OCI-LY1 (cell line): ENCODE data around the gene TMEM139.
"Not testable (repeated sequence)": the region's sequence is repeated elsewhere in the genome, so short reads cannot be mapped to it uniquely, and the experiment has no call there.

Experiments
- H2AFZ ChIP-seq: fragments of 200-600 bp; sonication (generic), shearing (Covaris generic); 2 replicates; pipeline ENCODE4 v1.6.0; 2014; ENCODE audit warnings: antibody characterized with exemption, mild to moderate bottlenecking, low read length
- H3F3A ChIP-seq: fragments of 200-600 bp; sonication (generic), shearing (Covaris generic); 2 replicates; pipeline ENCODE4 v1.6.0; 2014; ENCODE audit warnings: mild to moderate bottlenecking, antibody characterized with exemption, low read length, moderate library complexity; ENCODE audit not compliant: insufficient read depth
- H3K27ac ChIP-seq: fragments of 200-600 bp; sonication (generic); 2 replicates; pipeline ENCODE4 v1.5.1; 2014; ENCODE audit warnings: low read length, mixed run types, mild to moderate bottlenecking, low read depth; ENCODE audit not compliant: poor library complexity, severe bottlenecking
- H3K27me3 ChIP-seq: fragments of 200-600 bp; sonication (generic); 2 replicates; pipeline ENCODE4 v1.6.0; 2014; ENCODE audit warnings: antibody characterized with exemption, mild to moderate bottlenecking, low read length, moderate library complexity; ENCODE audit not compliant: insufficient read depth
- H3K36me3 ChIP-seq: fragments of 200-600 bp; sonication (generic); 2 replicates; pipeline ENCODE4 v1.6.1; 2014; ENCODE audit warnings: mild to moderate bottlenecking, antibody characterized with exemption, low read length, moderate library complexity, mixed read lengths; ENCODE audit not compliant: insufficient read depth
- H3K4me1 ChIP-seq: fragments of 200-600 bp; sonication (generic); 2 replicates; pipeline ENCODE4 v1.5.1; 2014; ENCODE audit warnings: mild to moderate bottlenecking, low read length, moderate library complexity; ENCODE audit not compliant: insufficient read depth, severe bottlenecking
- H3K4me2 ChIP-seq: fragments of 200-600 bp; sonication (generic), shearing (Covaris generic); 2 replicates; pipeline ENCODE4 v1.6.1; 2014; ENCODE audit warnings: low read length
- H3K4me3 ChIP-seq: fragments of 200-600 bp; sonication (generic); 2 replicates; pipeline ENCODE4 v1.5.1; 2014; ENCODE audit warnings: low read length, low read depth, mild to moderate bottlenecking, mixed read lengths; ENCODE audit not compliant: poor library complexity, severe bottlenecking
- H3K79me2 ChIP-seq: fragments of 200-600 bp; shearing (Covaris generic); 2 replicates; pipeline ENCODE4 v1.6.1; 2016; ENCODE audit warnings: mixed run types, low read length, mixed read lengths; ENCODE audit not compliant: insufficient read depth
- H3K9ac ChIP-seq: fragments of 200-600 bp; sonication (generic), shearing (Covaris generic); 2 replicates; pipeline ENCODE4 v1.6.1; 2014; ENCODE audit warnings: mild to moderate bottlenecking, low read length, mixed read lengths
- H3K9me2 ChIP-seq: fragments of 200-600 bp; sonication (generic), shearing (Covaris generic); 2 replicates; pipeline ENCODE4 v1.6.1; 2014; ENCODE audit warnings: low read depth, mild to moderate bottlenecking, low read length, mixed read lengths
- H3K9me3 ChIP-seq: fragments of 200-600 bp; shearing (Covaris generic); 2 replicates; pipeline ENCODE4 v1.6.1; 2014; ENCODE audit warnings: low read length, mixed read lengths
- H4K20me1 ChIP-seq: fragments of 200-600 bp; sonication (generic), shearing (Covaris generic); 2 replicates; pipeline ENCODE4 v1.6.0; 2016; ENCODE audit warnings: mild to moderate bottlenecking, low read length; ENCODE audit not compliant: insufficient read depth
- EZH2 ChIP-seq: fragments of 200-600 bp; sonication (generic), shearing (Covaris generic); IDR thresholded peaks from 2 replicates; pipeline ENCODE4 v1.8.0; 2017; ENCODE audit warnings: borderline replicate concordance, mixed run types, mild to moderate bottlenecking, antibody characterized with exemption, low read length, moderate library complexity, mixed read lengths
- TF ChIP-seq, protein P1 (sequence below): fragments of 200-600 bp; sonication (generic), shearing (Covaris generic); IDR thresholded peaks from 2 replicates; pipeline ENCODE4 v1.5.1; 2017; ENCODE audit warnings: mild to moderate bottlenecking, antibody characterized with exemption, low read length, moderate library complexity, mixed read lengths

Gene TMEM139

DNA sequence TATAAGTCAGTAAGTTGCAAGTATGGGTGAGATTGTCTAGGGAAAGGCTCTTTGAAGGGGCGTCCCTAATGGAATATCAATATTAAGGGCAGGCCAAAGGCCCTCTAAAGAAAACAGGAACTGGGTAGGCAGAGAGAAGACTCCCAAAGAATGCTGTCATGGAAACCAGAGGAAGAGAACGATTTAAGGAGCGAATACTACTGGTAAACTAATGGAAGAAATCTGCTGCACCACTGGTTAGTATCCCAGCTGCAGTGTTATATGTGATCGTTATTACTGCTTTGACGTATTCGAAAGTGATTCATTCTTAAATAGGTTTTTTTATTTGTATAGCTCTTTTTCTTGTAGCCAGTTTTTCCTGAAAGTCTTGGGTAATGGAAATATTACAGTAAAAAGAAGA lies 4.7 kb downstream of the TMEM139 start:
- peaks cover 21% of the 10 kb centered on the region for H3K79me2 ChIP-seq

DNA sequence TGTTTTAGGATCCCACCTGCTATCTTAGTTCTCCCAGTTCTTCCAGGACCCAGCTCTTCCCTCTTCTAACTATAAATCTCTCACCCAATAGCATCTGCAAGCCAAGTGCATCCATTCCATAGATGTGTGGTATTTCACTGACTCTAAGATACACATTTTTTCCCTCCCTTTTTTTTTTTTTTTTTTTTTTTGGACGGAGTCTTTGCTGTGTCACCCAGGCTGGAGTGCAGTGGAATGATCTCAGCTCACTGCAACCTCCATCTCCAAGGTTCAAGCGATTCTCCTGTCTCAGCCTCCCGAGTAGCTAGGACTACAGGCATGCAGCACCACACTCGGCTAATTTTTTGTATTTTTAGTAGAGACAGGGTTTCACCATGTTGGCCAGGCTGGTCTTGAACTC lies 5.1 kb downstream of the TMEM139 start:
- H2AFZ ChIP-seq, H3K9me3 ChIP-seq, H3F3A ChIP-seq, H3K9me2 ChIP-seq, H3K27me3 ChIP-seq, H4K20me1 ChIP-seq: not testable (repeated sequence)
- Histone ChIP-seq H3K4me2 (peak overlapping the region; percentile 88), H3K4me3 (peak overlapping the region; percentile 78), H3K4me1 (peaks cover 27% of the 10 kb centered on the region), H3K36me3 (peaks cover 51% of the 10 kb centered on the region), H3K79me2 (peaks cover 21% of the 10 kb centered on the region), H3K9ac (peak overlapping the region; percentile 83), H3K27ac (peak overlapping the region; percentile 5)

More for the DNA sequence above, 4.7 kb downstream of the TMEM139 start:
- Histone ChIP-seq H3K4me3 (peak overlapping the region; percentile 78), H3F3A (no peaks in the 10 kb centered on the region), H3K36me3 (peaks cover 46% of the 10 kb centered on the region), H3K27me3 (no peaks in the 10 kb centered on the region), H4K20me1 (no peaks in the 10 kb centered on the region), H3K27ac (peak overlapping the region; percentile 29), H3K9ac (peak overlapping the region; percentile 83), H3K9me2 (no peaks in the 10 kb centered on the region), H3K9me3 (no peaks in the 10 kb centered on the region), H3K4me2 (peak overlapping the region; percentile 88), H2AFZ (no peak overlapping the region), H3K4me1 (peaks cover 27% of the 10 kb centered on the region)
- TF ChIP-seq EZH2, result no peak
- TF ChIP-seq, protein P1, sequence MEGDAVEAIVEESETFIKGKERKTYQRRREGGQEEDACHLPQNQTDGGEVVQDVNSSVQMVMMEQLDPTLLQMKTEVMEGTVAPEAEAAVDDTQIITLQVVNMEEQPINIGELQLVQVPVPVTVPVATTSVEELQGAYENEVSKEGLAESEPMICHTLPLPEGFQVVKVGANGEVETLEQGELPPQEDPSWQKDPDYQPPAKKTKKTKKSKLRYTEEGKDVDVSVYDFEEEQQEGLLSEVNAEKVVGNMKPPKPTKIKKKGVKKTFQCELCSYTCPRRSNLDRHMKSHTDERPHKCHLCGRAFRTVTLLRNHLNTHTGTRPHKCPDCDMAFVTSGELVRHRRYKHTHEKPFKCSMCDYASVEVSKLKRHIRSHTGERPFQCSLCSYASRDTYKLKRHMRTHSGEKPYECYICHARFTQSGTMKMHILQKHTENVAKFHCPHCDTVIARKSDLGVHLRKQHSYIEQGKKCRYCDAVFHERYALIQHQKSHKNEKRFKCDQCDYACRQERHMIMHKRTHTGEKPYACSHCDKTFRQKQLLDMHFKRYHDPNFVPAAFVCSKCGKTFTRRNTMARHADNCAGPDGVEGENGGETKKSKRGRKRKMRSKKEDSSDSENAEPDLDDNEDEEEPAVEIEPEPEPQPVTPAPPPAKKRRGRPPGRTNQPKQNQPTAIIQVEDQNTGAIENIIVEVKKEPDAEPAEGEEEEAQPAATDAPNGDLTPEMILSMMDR, result no peak

DNA sequence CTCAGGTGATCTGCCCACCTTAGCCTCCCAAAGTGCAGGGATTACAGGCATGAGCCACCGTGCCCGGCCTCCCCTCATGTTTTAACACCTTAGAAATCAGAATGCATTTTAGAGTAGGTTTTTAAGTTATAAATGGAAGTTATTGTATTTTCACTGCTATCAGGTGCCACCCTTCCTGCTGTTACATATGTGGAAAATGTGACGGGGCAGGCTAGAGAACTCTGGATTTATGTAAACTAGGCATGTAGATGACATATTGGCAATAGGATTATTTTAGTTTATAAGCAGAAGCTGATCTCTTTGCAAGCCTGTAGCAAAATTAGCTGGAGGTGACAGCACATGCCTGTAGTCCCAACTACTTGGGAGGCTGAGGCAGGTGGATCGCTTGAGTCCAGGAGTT lies 5.5 kb downstream of the TMEM139 start:
- H3K27ac ChIP-seq, result no peak overlapping the region
- no peaks in the 10 kb centered on the region for H3K27me3 ChIP-seq
- H3K4me2 ChIP-seq, result peak overlapping the region; percentile 88
- H3K36me3 ChIP-seq, result peaks cover 55% of the 10 kb centered on the region
- H3K9ac ChIP-seq, result peak overlapping the region; percentile 2; the same call in 1 of the 2 replicates
- no peaks in the 10 kb centered on the region for H4K20me1 ChIP-seq
- H3K4me3 ChIP-seq, result peak overlapping the region; percentile 78
- peaks cover 27% of the 10 kb centered on the region for H3K4me1 ChIP-seq
- H3K9me3 ChIP-seq, result no peaks in the 10 kb centered on the region
- no peak overlapping the region for H2AFZ ChIP-seq
- no peaks in the 10 kb centered on the region for H3F3A ChIP-seq
- no peak for TF ChIP-seq EZH2
- TF ChIP-seq, protein P1, result no peak
- H3K9me2 ChIP-seq, result no peaks in the 10 kb centered on the region
- H3K79me2 ChIP-seq, result peaks cover 21% of the 10 kb centered on the region

DNA sequence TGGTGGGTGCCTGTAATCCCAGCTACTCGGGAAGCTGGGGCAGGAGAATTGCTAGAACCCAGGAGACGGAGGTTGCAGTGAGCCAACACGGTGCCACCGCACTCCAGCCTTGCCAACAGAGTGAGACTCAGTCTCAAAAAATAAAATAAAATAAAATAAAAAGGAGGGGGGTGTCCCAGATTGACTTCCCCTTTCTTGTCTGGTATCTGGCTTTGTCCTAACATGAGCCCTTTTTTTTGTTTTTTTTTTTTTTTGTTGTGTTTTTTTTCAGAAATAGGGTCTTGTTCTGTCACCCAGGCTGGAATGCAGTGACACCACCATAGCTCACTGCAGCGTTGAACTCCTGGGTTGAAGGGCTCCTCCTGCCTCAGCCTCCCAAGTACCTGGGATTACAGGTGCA lies 8.1 kb downstream of the TMEM139 start:
- TF ChIP-seq, protein P1, result no peak
- TF ChIP-seq EZH2, result no peak
- H4K20me1 ChIP-seq, result no peaks in the 10 kb centered on the region
- H3K36me3 ChIP-seq, result peaks cover 81% of the 10 kb centered on the region
- H3K4me3 ChIP-seq, result no peak overlapping the region
- H3K79me2 ChIP-seq, result peaks cover 21% of the 10 kb centered on the region
- H2AFZ ChIP-seq, result no peak overlapping the region
- peaks cover 22% of the 10 kb centered on the region for H3K4me1 ChIP-seq
- no peak overlapping the region for H3K9ac ChIP-seq
- H3K9me3 ChIP-seq, result no peaks in the 10 kb centered on the region
- no peaks in the 10 kb centered on the region for H3K9me2 ChIP-seq
- no peak overlapping the region for H3K4me2 ChIP-seq
- no peaks in the 10 kb centered on the region; the same call in 1 of the 2 replicates for H3F3A ChIP-seq
- H3K27me3 ChIP-seq, result no peaks in the 10 kb centered on the region
- H3K27ac ChIP-seq, result no peak overlapping the region
